KMS-11 (cell line): ENCODE data around the gene MAN2A2.

Experiments used
- H2AFZ ChIP-seq: fragments of 200-600 bp; sonication (generic); 2 replicates; pipeline ENCODE4 v1.6.1; 2016; ENCODE audit warnings: antibody characterized with exemption, mixed run types, low read depth
- H3K27ac ChIP-seq: fragments of 200-600 bp; sonication (generic); 2 replicates; pipeline ENCODE4 v1.6.1; 2016; ENCODE audit warnings: mild to moderate bottlenecking, mixed run types
- H3K27me3 ChIP-seq: fragments of 200-600 bp; sonication (generic); 2 replicates; pipeline ENCODE4 v1.6.1; 2017; ENCODE audit warnings: mild to moderate bottlenecking, low read depth, mixed run types, moderate library complexity; ENCODE audit not compliant: insufficient read depth
- H3K36me3 ChIP-seq: fragments of 200-600 bp; sonication (generic); 2 replicates; pipeline ENCODE4 v1.6.1; 2017; ENCODE audit warnings: mild to moderate bottlenecking, mixed run types; ENCODE audit not compliant: insufficient read depth
- H3K4me1 ChIP-seq: fragments of 200-600 bp; sonication (generic); 2 replicates; pipeline ENCODE4 v1.6.1; 2016; ENCODE audit warnings: mild to moderate bottlenecking, low read depth, mixed run types; ENCODE audit not compliant: poor library complexity, severe bottlenecking
- H3K4me2 ChIP-seq: fragments of 200-600 bp; sonication (generic); 2 replicates; pipeline ENCODE4 v1.7.0; 2016; ENCODE audit warnings: mild to moderate bottlenecking, mixed run types
- H3K4me3 ChIP-seq: fragments of 200-600 bp; sonication (generic); IDR thresholded peaks from 2 replicates; pipeline ENCODE4 v1.6.1; 2017; ENCODE audit warnings: low read depth, low read length, mixed read lengths; ENCODE audit not compliant: insufficient read depth
- H3K79me2 ChIP-seq: fragments of 200-600 bp; sonication (generic); 2 replicates; pipeline ENCODE4 v1.6.1; 2016; ENCODE audit warnings: low read depth, mixed run types; ENCODE audit not compliant: insufficient read depth
- H3K9ac ChIP-seq: fragments of 200-600 bp; sonication (generic); 2 replicates; pipeline ENCODE4 v1.6.1; 2016; ENCODE audit warnings: mild to moderate bottlenecking, mixed run types
- H4K20me1 ChIP-seq: fragments of 200-600 bp; sonication (generic); 2 replicates; pipeline ENCODE4 v1.6.1; 2016; ENCODE audit warnings: mild to moderate bottlenecking, mixed run types; ENCODE audit not compliant: insufficient read depth
- TF ChIP-seq, protein P1 (sequence below): fragments of 200-600 bp; sonication (generic); conservative IDR thresholded peaks from 2 replicates; pipeline ENCODE4 v1.6.1; 2017; ENCODE audit warnings: low read depth, mild to moderate bottlenecking, antibody characterized with exemption, low read length, moderate library complexity, mixed read lengths

Gene MAN2A2

DNA sequence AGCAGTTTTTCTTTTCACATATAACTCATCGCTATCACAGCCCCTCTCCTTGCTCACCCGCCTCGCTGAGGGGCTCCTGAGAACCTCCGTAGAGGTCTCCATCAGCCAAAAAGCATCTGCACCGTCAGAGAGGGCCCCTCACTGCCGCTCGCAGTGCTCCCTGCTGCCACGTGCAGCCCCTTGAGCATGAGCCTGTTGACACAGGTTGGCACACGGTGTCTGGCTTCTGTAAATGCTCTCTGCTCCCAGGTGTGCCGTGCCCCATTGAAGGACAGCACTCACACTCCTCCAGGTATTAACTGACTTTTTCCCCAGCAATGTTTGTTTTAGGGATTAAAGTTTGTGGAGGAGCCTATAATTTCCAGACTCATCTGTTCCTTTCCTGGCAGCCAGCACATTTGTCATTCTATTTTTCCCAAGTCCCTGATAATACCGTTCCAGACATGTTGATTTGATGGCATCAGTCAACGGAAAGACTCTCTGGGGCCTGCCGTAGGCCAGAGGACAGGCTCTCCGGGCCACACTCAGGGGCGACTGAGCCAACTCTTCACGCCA, 36.9 kb upstream of the MAN2A2 start:
- H3K4me3 ChIP-seq = no peak overlapping the region
- peaks cover 24% of the 10 kb centered on the region for H3K4me1 ChIP-seq
- H3K4me2 ChIP-seq = no peak overlapping the region
- TF ChIP-seq, protein P1, sequence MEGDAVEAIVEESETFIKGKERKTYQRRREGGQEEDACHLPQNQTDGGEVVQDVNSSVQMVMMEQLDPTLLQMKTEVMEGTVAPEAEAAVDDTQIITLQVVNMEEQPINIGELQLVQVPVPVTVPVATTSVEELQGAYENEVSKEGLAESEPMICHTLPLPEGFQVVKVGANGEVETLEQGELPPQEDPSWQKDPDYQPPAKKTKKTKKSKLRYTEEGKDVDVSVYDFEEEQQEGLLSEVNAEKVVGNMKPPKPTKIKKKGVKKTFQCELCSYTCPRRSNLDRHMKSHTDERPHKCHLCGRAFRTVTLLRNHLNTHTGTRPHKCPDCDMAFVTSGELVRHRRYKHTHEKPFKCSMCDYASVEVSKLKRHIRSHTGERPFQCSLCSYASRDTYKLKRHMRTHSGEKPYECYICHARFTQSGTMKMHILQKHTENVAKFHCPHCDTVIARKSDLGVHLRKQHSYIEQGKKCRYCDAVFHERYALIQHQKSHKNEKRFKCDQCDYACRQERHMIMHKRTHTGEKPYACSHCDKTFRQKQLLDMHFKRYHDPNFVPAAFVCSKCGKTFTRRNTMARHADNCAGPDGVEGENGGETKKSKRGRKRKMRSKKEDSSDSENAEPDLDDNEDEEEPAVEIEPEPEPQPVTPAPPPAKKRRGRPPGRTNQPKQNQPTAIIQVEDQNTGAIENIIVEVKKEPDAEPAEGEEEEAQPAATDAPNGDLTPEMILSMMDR = no peak
- H3K36me3 ChIP-seq = no peaks in the 10 kb centered on the region
- no peak overlapping the region for H3K9ac ChIP-seq
- H3K27me3 ChIP-seq = no peaks in the 10 kb centered on the region
- no peak overlapping the region for H2AFZ ChIP-seq
- H4K20me1 ChIP-seq = no peaks in the 10 kb centered on the region
- no peak overlapping the region for H3K27ac ChIP-seq
- H3K79me2 ChIP-seq = no peaks in the 10 kb centered on the region

DNA sequence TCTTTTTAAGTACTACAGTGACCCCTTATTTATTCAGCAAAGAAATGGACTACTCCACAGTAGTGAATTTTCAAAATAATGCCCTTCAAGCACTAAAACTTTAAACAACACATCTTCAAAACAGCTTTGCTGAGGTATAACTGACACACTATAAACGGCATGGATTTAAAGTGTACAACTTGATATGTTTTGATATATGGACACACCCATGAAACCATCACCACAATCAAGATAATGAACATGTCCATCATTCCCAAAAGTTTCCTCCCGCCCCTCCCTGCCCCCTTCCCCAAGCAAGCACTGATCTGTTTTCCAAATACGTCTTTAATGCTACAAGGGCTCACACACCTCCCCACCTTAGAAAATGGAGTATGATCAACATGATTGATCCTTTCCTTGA, 36.3 kb upstream of the MAN2A2 start:
- H3K4me1 ChIP-seq = peaks cover 24% of the 10 kb centered on the region
- H3K4me3 ChIP-seq = no peak overlapping the region
- no peaks in the 10 kb centered on the region for H3K36me3 ChIP-seq
- TF ChIP-seq, protein P1 = no peak
- no peak overlapping the region for H3K9ac ChIP-seq
- H3K4me2 ChIP-seq = no peak overlapping the region
- H3K79me2 ChIP-seq = no peaks in the 10 kb centered on the region
- H3K27ac ChIP-seq = no peak overlapping the region
- H4K20me1 ChIP-seq = no peaks in the 10 kb centered on the region
- H2AFZ ChIP-seq = no peak overlapping the region
- no peaks in the 10 kb centered on the region for H3K27me3 ChIP-seq

DNA sequence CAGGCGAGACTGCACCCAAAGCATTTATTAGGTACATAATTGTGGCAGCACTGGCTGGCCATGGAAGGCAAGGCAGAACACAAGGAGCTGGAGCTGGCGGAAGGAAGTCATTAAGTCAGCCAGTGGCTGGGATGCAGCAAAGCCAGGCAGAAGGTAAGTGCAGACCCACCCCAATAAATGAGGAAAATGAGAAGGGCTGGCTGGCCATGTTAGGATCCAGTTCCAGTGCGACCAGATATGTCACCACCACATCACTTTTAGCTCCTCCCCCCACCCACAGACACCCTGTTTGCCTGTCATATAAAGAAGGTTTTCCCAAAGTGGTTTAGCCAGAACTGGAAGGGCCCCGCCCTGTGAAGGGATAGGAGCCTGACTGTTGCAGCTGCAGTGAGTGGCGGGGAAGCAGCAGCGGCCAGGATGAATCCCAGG, 34.8 kb upstream of the MAN2A2 start, which contains the start of gene FURIN:
FURIN (plus strand) TSS at position 328 of the 429 bp plus-strand sequence. CDS start 7,153 bp downstream, outside the sequence.
- TF ChIP-seq, protein P1 = no peak
- no peak within 1 kb of the TSS for H3K4me3 ChIP-seq
- H3K27ac ChIP-seq = no peak within 1 kb of the TSS
- H3K27me3 ChIP-seq = no peaks in the 10 kb centered on the region
- H3K9ac ChIP-seq = no peak within 1 kb of the TSS
- H2AFZ ChIP-seq = no peak within 1 kb of the TSS
- H4K20me1 ChIP-seq = no peaks in the 10 kb centered on the region
- peak within 1 kb of the TSS; percentile 6; the same call in 1 of the 2 replicates for H3K4me2 ChIP-seq
- H3K79me2 ChIP-seq = peaks cover 12% of the 10 kb centered on the region
- H3K36me3 ChIP-seq = no peaks in the 10 kb centered on the region
- peaks cover 35% of the 10 kb centered on the region for H3K4me1 ChIP-seq

DNA sequence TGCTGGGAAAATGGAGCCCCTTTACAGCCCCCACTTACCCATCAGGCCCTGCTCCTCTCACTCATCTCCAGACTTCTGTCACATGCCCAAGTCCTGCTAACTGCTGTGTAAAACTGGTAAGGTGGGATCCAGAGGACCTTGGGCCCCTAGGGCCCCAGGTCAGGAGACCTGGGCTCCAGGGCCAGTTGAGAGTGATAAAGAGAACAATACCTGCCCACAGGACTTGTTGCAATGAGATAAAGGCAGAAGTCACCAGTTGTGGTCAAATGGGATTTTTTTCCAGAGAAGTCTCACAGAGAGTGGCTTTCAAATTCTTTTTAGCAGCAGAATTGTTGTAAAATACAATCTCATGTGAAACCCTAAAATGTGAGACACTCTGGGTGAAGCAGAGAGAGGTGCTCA, 34.0 kb upstream of the MAN2A2 start:
- no peak overlapping the region for H2AFZ ChIP-seq
- no peak overlapping the region for H3K9ac ChIP-seq
- peaks cover 43% of the 10 kb centered on the region for H3K4me1 ChIP-seq
- no peaks in the 10 kb centered on the region for H4K20me1 ChIP-seq
- TF ChIP-seq, protein P1 = no peak
- no peaks in the 10 kb centered on the region for H3K27me3 ChIP-seq
- H3K4me3 ChIP-seq = no peak overlapping the region
- H3K79me2 ChIP-seq = peaks cover 20% of the 10 kb centered on the region
- H3K36me3 ChIP-seq = no peaks in the 10 kb centered on the region
- H3K27ac ChIP-seq = no peak overlapping the region
- peak overlapping the region; percentile 6; the same call in 1 of the 2 replicates for H3K4me2 ChIP-seq
